HG02938 (cell line): ENCODE measurements around the gene CEMIP.

Experiments used
- ATAC-seq: cut with Tn5 transposase; IDR thresholded peaks from one replicate; pipeline ENCODE4 v1.9.1; 2021; ENCODE audit warnings: mild to moderate bottlenecking, moderate library complexity; ENCODE audit not compliant: unreplicated experiment

Gene CEMIP

GRCh38 chr15:80783260-80783659 is 4.1 kb downstream of the CEMIP start:
- ATAC-seq, result no peak

- ATAC-seq, result no peak
Measured at GRCh38 chr15:80785335-80785734, 6.2 kb downstream of the CEMIP start.

GRCh38 chr15:80785811-80786354 is 6.7 kb downstream of the CEMIP start:
- no peak for ATAC-seq

- ATAC-seq, result no peak
Measured at GRCh38 chr15:80787316-80787715, 8.1 kb downstream of the CEMIP start.

- ATAC-seq, result no peak
Measured at GRCh38 chr15:80788536-80788935, 9.4 kb downstream of the CEMIP start.

GRCh38 chr15:80789296-80789695 is 10.1 kb downstream of the CEMIP start:
- ATAC-seq, result no peak

- no peak for ATAC-seq
Measured at GRCh38 chr15:80789796-80790195, 10.6 kb downstream of the CEMIP start.

- no peak for ATAC-seq
Measured at GRCh38 chr15:80790236-80790635, 11.1 kb downstream of the CEMIP start.

- ATAC-seq, result no peak
Measured at GRCh38 chr15:80791004-80791403, 11.8 kb downstream of the CEMIP start.

- no peak for ATAC-seq
Measured at GRCh38 chr15:80796407-80796806, 17.2 kb downstream of the CEMIP start.

- no peak for ATAC-seq
Measured at GRCh38 chr15:80798911-80799310, 19.7 kb downstream of the CEMIP start.

- no peak for ATAC-seq
Measured at GRCh38 chr15:80800067-80800466, 20.9 kb downstream of the CEMIP start.

GRCh38 chr15:80801891-80802680 is 22.9 kb downstream of the CEMIP start:
- no peak for ATAC-seq

GRCh38 chr15:80803580-80804525 is 24.7 kb downstream of the CEMIP start:
- no peak for ATAC-seq

GRCh38 chr15:80804970-80805495 is 25.9 kb downstream of the CEMIP start:
- ATAC-seq, result no peak

- ATAC-seq, result no peak
Measured at GRCh38 chr15:80811781-80812315, 32.7 kb downstream of the CEMIP start.

- no peak for ATAC-seq
Measured at GRCh38 chr15:80815106-80815505, 35.9 kb downstream of the CEMIP start.

GRCh38 chr15:80816049-80816653 is 37.0 kb downstream of the CEMIP start:
- ATAC-seq, result no peak

GRCh38 chr15:80816936-80817335 is 37.8 kb downstream of the CEMIP start:
- ATAC-seq, result no peak

GRCh38 chr15:80817901-80818300 is 38.7 kb downstream of the CEMIP start:
- no peak for ATAC-seq

GRCh38 chr15:80819001-80819400 is 39.8 kb downstream of the CEMIP start:
- ATAC-seq, result no peak
